Caco-2 (cell line): ENCODE results near the gene TULP3. TPM values are rescaled to one million over a fixed set of nuclear protein-coding genes. Genes with fewer than 3 reads are reported as not detected.

Source experiments
- BruUV-seq: library from RNA; stranded (reverse); fragments of 400-500 nt; replicated peaks from 2 replicates; lab custom pipeline; 2021; lab: Mats Ljungman, UMichigan
- CTCF ChIA-PET: fragments of 300-600 bp; sonication (Branson Sonifier 250); formaldehyde crosslinking; loops from one replicate; lab custom pipeline; 2022; ENCODE audit warnings: antibody characterized with exemption; lab: Charles Lee
- POLR2A ChIA-PET: fragments of 300-600 bp; sonication (Branson Sonifier 250); formaldehyde crosslinking; loops from one replicate; lab custom pipeline; 2022; ENCODE audit warnings: antibody characterized with exemption; lab: Charles Lee
- DNase-seq, 2 experiments: peaks; one replicate each; pipeline versions ENCODE4 v3.0.0 to v3.0.0-alpha.2; 2020 to 2022
- H3K27me3 ChIP-seq: replicated peaks from 2 replicates; pipeline ENCODE4 v1.6.0; 2011; ENCODE audit warnings: low read length; ENCODE audit not compliant: control insufficient read depth, insufficient read depth
- H3K36me3 ChIP-seq: 2 replicates; pipeline ENCODE4 v1.5.1; 2011; ENCODE audit warnings: low read length; ENCODE audit not compliant: control insufficient read depth, insufficient read depth
- H3K4me1 ChIP-seq: fragments of 250-450 bp; sonication (Bioruptor Pico); 2 replicates; pipeline ENCODE4 v1.5.1; 2020; ENCODE audit warnings: mild to moderate bottlenecking
- H3K4me3 ChIP-seq: 2 replicates; pipeline ENCODE4 v1.5.1; 2011; ENCODE audit warnings: low read depth, mild to moderate bottlenecking, control low read depth, low read length
- H3K9me3 ChIP-seq: fragments of 250-450 bp; sonication (Bioruptor Pico); 2 replicates; pipeline ENCODE4 v1.5.1; 2020; ENCODE audit warnings: mild to moderate bottlenecking, moderate library complexity
- H3K27ac Mint-ChIP-seq: one replicate; pipeline ENCODE4 v1.8.0; 2022; ENCODE audit warnings: mixed read lengths; ENCODE audit not compliant: unreplicated experiment
- H3K27me3 Mint-ChIP-seq: one replicate; pipeline ENCODE4 v1.8.0; 2022; ENCODE audit warnings: mixed read lengths; ENCODE audit not compliant: insufficient read depth, unreplicated experiment
- H3K36me3 Mint-ChIP-seq: one replicate; pipeline ENCODE4 v1.8.0; 2022; ENCODE audit warnings: mild to moderate bottlenecking, mixed read lengths; ENCODE audit not compliant: insufficient read depth, unreplicated experiment
- H3K4me1 Mint-ChIP-seq: one replicate; pipeline ENCODE4 v1.8.0; 2022; ENCODE audit warnings: low read depth, mixed read lengths; ENCODE audit not compliant: unreplicated experiment
- H3K4me3 Mint-ChIP-seq: one replicate; pipeline ENCODE4 v1.8.0; 2022; ENCODE audit warnings: mild to moderate bottlenecking, moderate library complexity, mixed read lengths; ENCODE audit not compliant: unreplicated experiment
- H3K9me3 Mint-ChIP-seq: one replicate; pipeline ENCODE4 v1.8.0; 2022; ENCODE audit warnings: mixed read lengths; ENCODE audit not compliant: unreplicated experiment
- CTCF ChIP-seq, 2 experiments: fragments of 200-600 bp in 1 of 2; IDR thresholded peaks; 1 replicate in 1 of 2; 2 replicates in 1 of 2; pipeline versions ENCODE4 v1.5.1 to v1.8.0; 2011 to 2022; ENCODE audit warnings: antibody characterized with exemption in 1 of 2, control low read depth in 1 of 2, inconsistent platforms in 1 of 2, low read depth in 1 of 2, low read length in 1 of 2, mild to moderate bottlenecking in 1 of 2, moderate library complexity in 1 of 2; ENCODE audit not compliant: insufficient read depth in 1 of 2, severe bottlenecking in 1 of 2, unreplicated experiment in 1 of 2
- intact Hi-C: fragments of 100-400 bp; cut with micrococcal nuclease; formaldehyde crosslinking; loops from one replicate; pipeline ENCODE4 v1.10.0; 2022; ENCODE audit not compliant: unreplicated experiment
- total RNA-seq: library from RNA; stranded (reverse); gene quantifications from 2 replicates; pipeline ENCODE4 v1.2.3, GENCODE V29; 2022

Gene TULP3
- total RNA-seq, 1 experiment from 2014 or later = 31.0 TPM

GRCh38 chr12:2879853-2880252 lies 10.8 kb upstream of the TULP3 start:
- Histone ChIP-seq H3K9me3 (no peaks in the 10 kb centered on the region), H3K27me3 (no peaks in the 10 kb centered on the region), H3K4me3 (no peak overlapping the region), H3K4me1 (peaks cover 14% of the 10 kb centered on the region), H3K36me3 (no peaks in the 10 kb centered on the region; the same call in none of the 2 replicates)
- no peaks in the 10 kb centered on the region for H3K27me3 Mint-ChIP-seq
- H3K36me3 Mint-ChIP-seq = peaks cover 56% of the 10 kb centered on the region
- ChIA-PET CTCF (no interaction called here), POLR2A (interaction anchor here (1.7 kb wide), 1 partner anchor 11 kb away, joined by 12 read pairs; the partner anchor contains the start of gene TULP3)
- no peaks in the 10 kb centered on the region for H3K9me3 Mint-ChIP-seq
- peaks cover 27% of the 10 kb centered on the region for H3K4me1 Mint-ChIP-seq
- no peak overlapping the region for H3K27ac Mint-ChIP-seq
- no TSS peak for BruUV-seq
- TF ChIP-seq CTCF (IDR thresholded peaks at IDR 0.05; ENCODE audit: insufficient read depth in 1 of 2, low read depth in 1 of 2, low read length in 1 of 2, severe bottlenecking in 1 of 2, unreplicated experiment in 1 of 2) = no peak
- intact Hi-C loops = no loop called here
- no peak for DNase-seq
- no peak overlapping the region for H3K4me3 Mint-ChIP-seq

- Mint-ChIP-seq H3K36me3 (peaks cover 66% of the 10 kb centered on the region), H3K27me3 (no peaks in the 10 kb centered on the region), H3K27ac (no peak overlapping the region), H3K4me3 (no peak overlapping the region), H3K4me1 (peaks cover 7% of the 10 kb centered on the region), H3K9me3 (no peaks in the 10 kb centered on the region)
- ChIA-PET CTCF (interaction anchor here (0.6 to 2.0 kb wide), 15 partner anchors 8 to 282 kb away, joined by 3 to 27 read pairs (median 4); partner anchors contain the start of genes FOXM1 and RHNO1), POLR2A (interaction anchor here (0.5 to 1.0 kb wide), 5 partner anchors 8 to 235 kb away, joined by 3 to 9 read pairs (median 4); partner anchors contain the start of genes FOXM1 and RHNO1)
- Histone ChIP-seq H3K36me3 (peaks cover 1% of the 10 kb centered on the region), H3K4me3 (no peak overlapping the region), H3K9me3 (no peaks in the 10 kb centered on the region), H3K27me3 (no peaks in the 10 kb centered on the region), H3K4me1 (peaks cover under 1% of the 10 kb centered on the region; the same call in 1 of the 2 replicates)
- TF ChIP-seq CTCF (IDR thresholded peaks at IDR 0.05; ENCODE audit: insufficient read depth in 1 of 2, low read depth in 1 of 2, low read length in 1 of 2, severe bottlenecking in 1 of 2, unreplicated experiment in 1 of 2) = no peak
- DNase-seq = no peak
- intact Hi-C loops = loop anchor here (1.0 kb wide), 3 partner anchors 8 to 156 kb away; partner anchors contain the start of genes FOXM1 and RHNO1
- no TSS peak for BruUV-seq
These were observed 5.9 kb upstream of the TULP3 start for GRCh38 chr12:2884810-2885209.

- intact Hi-C loops = no loop called here
- POLR2A ChIA-PET = no interaction called here
- H3K4me1 ChIP-seq = peaks cover 6% of the 10 kb centered on the region
- H3K27me3 ChIP-seq = no peaks in the 10 kb centered on the region
- H3K36me3 ChIP-seq = peaks cover 1% of the 10 kb centered on the region
- no peak overlapping the region for H3K4me3 ChIP-seq
- H3K36me3 Mint-ChIP-seq = peaks cover 71% of the 10 kb centered on the region
- no peak overlapping the region for H3K27ac Mint-ChIP-seq
- DNase-seq = no peak
- TF ChIP-seq CTCF (IDR thresholded peaks at IDR 0.05; ENCODE audit: insufficient read depth in 1 of 2, low read depth in 1 of 2, low read length in 1 of 2, severe bottlenecking in 1 of 2, unreplicated experiment in 1 of 2) = no peak
- CTCF ChIA-PET = interaction anchor here (0.7 to 1.1 kb wide), 4 partner anchors 10 to 186 kb away, joined by 3 to 4 read pairs (median 3); no protein-coding TSS in a partner anchor
- H3K4me1 Mint-ChIP-seq = peaks cover 14% of the 10 kb centered on the region
- H3K9me3 ChIP-seq = no peaks in the 10 kb centered on the region
- H3K27me3 Mint-ChIP-seq = no peaks in the 10 kb centered on the region
- BruUV-seq = no TSS peak
- no peak overlapping the region for H3K4me3 Mint-ChIP-seq
- no peaks in the 10 kb centered on the region for H3K9me3 Mint-ChIP-seq
These were observed 3.8 kb upstream of the TULP3 start for GRCh38 chr12:2886768-2887450.
